ENCODE measurements around the gene CRIP1. TPM values are rescaled to one million over a fixed set of nuclear protein-coding genes. Genes with fewer than 3 reads are reported as not detected.

The CRIP1 gene
- total RNA-seq, 1 donor from 2014 or later = 65.9 TPM

DNA sequence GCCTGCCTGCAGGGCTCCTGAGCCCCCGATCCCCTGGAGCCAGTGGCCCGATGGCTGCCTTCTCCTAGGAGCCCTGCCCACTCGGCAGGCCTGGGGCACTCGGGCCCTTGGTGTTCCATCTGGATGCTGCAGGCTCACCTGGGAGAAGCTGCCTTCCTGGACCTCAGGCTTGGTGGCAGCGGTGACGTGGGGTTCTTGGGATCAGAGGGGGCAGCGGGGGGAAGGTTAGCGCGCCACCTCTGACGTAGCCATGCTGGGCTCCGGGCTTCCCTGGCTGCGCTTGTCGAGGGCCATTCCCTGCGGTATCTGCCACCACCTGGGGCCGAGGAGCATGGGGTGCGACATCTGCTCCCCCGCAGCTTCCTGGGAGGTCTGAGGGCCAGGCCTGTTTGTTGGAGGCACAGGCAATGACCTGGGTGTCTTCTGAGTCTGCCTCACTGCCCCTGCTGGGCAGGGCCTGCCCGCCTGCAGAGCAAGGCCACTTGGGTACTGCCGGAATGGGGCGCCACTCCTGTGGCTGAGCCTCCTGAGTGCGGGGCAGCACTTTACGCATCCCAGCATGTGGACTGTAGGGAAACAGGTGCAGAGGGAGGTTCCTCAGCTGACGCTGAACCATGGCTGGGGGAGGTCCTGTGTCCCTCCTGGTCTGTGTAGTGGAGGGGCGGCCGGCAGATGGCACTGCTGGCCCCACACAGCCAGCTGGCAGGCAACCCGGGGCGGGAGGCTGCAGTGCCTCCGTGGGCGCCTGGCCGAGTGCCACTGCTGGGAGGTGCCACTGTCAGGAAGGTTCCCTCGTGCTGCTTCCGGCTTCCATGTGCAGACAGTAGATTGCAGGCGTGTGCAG is 46.8 kb upstream of the CRIP1 start:
- Histone ChIP-seq H3K36me3 (peaks cover 20% of the 10 kb centered on the region), H3K4me1 (peaks cover 28% of the 10 kb centered on the region), H3K9me3 (replicated peaks) (peaks cover 6% of the 10 kb centered on the region), H3K4me3 (no peak overlapping the region), H3K27ac (replicated peaks) (no peak overlapping the region), H3K27me3 (ENCODE audit: low read depth) (no peaks in the 10 kb centered on the region)
- TF ChIP-seq, protein P1, sequence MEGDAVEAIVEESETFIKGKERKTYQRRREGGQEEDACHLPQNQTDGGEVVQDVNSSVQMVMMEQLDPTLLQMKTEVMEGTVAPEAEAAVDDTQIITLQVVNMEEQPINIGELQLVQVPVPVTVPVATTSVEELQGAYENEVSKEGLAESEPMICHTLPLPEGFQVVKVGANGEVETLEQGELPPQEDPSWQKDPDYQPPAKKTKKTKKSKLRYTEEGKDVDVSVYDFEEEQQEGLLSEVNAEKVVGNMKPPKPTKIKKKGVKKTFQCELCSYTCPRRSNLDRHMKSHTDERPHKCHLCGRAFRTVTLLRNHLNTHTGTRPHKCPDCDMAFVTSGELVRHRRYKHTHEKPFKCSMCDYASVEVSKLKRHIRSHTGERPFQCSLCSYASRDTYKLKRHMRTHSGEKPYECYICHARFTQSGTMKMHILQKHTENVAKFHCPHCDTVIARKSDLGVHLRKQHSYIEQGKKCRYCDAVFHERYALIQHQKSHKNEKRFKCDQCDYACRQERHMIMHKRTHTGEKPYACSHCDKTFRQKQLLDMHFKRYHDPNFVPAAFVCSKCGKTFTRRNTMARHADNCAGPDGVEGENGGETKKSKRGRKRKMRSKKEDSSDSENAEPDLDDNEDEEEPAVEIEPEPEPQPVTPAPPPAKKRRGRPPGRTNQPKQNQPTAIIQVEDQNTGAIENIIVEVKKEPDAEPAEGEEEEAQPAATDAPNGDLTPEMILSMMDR (IDR thresholded peaks at IDR 0.05; ENCODE audit: borderline replicate concordance) = no peak
- DNase-seq = no peak
- intact Hi-C loops (cut with micrococcal nuclease) = no loop called here

DNA sequence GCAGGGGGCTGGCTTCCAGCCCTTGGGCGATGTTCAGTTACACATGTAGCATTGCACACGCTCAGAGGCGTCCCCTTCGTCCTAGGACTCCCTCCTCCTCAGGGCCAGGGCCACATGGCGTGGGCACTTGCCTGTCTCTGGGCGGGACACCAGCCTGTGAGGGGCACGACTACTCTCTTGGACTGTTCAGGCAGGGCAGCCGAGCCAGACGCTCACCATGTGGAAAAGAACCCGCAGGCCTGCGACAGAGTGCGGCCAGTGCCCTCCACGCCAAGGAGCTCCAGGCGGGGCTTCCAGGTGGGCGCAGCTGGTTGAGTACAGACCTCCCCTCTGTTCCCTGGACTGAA is 46.2 kb upstream of the CRIP1 start:
- Histone ChIP-seq H3K4me3 (no peak overlapping the region), H3K27me3 (ENCODE audit: low read depth) (no peaks in the 10 kb centered on the region), H3K27ac (replicated peaks) (no peak overlapping the region), H3K36me3 (peaks cover 25% of the 10 kb centered on the region), H3K9me3 (replicated peaks) (peaks cover 4% of the 10 kb centered on the region), H3K4me1 (peaks cover 28% of the 10 kb centered on the region)
- TF ChIP-seq, protein P1 (IDR thresholded peaks at IDR 0.05; ENCODE audit: borderline replicate concordance) = no peak
- DNase-seq = no peak
- intact Hi-C loops (cut with micrococcal nuclease) = no loop called here

DNA sequence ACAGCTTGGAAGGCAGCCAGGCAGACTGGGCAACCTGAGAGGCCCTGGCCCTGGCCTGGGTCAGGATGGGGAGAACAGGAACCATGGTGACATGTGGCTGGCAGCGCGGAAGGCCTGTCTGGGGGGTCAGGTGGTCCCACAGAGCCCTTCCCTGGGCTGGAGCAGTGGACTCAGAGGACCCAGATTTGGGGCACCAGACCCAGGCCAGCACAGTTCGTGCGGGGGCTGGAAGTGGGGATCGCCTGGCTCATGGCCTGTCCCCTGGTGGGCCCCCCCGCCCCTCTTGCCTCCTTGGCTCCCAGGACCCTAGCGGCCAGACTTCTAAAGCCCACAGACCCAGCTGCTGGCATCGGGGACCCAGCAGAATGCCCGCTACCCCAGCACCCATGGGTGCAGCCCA is 45.7 kb upstream of the CRIP1 start:
- H3K36me3 ChIP-seq = peaks cover 26% of the 10 kb centered on the region
- intact Hi-C loops (cut with micrococcal nuclease) = no loop called here

DNA sequence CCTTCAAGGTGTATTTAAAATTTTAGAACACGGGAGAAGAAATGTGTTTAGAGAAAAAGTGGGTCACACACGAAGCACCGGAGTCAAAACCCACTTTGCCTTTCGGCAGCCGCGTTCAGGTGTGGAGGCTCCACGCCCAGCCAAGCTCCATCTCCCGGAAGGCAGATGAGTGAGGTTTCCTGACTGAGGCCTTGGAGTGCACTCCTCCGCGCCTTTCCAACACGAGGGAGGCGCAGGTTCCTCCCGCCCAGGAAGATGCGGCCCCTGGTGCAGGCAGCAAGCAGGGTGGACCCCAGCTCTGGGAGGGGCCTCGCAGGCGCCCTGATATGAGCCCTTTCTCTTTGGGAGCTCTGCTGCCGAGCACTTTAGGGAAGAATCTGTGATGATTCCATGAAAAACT is 44.6 kb upstream of the CRIP1 start:
- H3K27ac ChIP-seq (replicated peaks) = no peak overlapping the region
- H3K4me3 ChIP-seq = no peak overlapping the region
- intact Hi-C loops (cut with micrococcal nuclease) = no loop called here
- H3K27me3 ChIP-seq (ENCODE audit: low read depth) = no peaks in the 10 kb centered on the region
- no peaks in the 10 kb centered on the region for H3K9me3 ChIP-seq (replicated peaks)
- TF ChIP-seq, protein P1 (IDR thresholded peaks at IDR 0.05; ENCODE audit: borderline replicate concordance) = no peak
- no peak for DNase-seq
- peaks cover 22% of the 10 kb centered on the region for H3K4me1 ChIP-seq
- peaks cover 19% of the 10 kb centered on the region for H3K36me3 ChIP-seq

More for the DNA sequence above, 45.7 kb upstream of the CRIP1 start:
- H3K9me3 ChIP-seq (replicated peaks) = no peaks in the 10 kb centered on the region
- no peak for DNase-seq
- no peak overlapping the region for H3K4me3 ChIP-seq
- no peak overlapping the region for H3K27ac ChIP-seq (replicated peaks)
- peaks cover 28% of the 10 kb centered on the region for H3K4me1 ChIP-seq
- no peaks in the 10 kb centered on the region for H3K27me3 ChIP-seq (ENCODE audit: low read depth)
- TF ChIP-seq, protein P1 (IDR thresholded peaks at IDR 0.05; ENCODE audit: borderline replicate concordance) = no peak

DNA sequence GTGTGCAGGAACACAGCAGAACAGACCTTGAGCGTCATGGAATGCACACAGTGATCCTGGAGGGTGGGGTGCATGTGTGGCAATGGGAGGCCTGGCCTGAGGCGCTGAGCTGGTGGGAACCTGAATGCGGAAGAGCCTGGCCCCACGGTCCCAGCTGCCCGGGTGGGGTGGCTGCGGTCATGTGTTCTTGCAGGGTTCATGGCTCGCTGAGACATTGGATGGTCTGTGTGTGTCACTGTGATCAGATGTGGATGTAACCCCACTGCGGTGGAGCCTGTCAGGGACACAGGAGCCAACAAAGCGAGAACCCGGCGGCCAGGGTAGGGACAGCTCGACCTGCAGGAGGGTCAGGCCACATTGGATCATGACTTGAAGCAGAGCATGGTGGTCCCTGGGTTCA is 43.9 kb upstream of the CRIP1 start:
- no peak for DNase-seq
- Histone ChIP-seq H3K4me3 (no peak overlapping the region), H3K9me3 (replicated peaks) (no peaks in the 10 kb centered on the region), H3K27ac (replicated peaks) (no peak overlapping the region), H3K4me1 (peaks cover 21% of the 10 kb centered on the region), H3K36me3 (peaks cover 19% of the 10 kb centered on the region), H3K27me3 (ENCODE audit: low read depth) (no peaks in the 10 kb centered on the region)
- TF ChIP-seq, protein P1 (IDR thresholded peaks at IDR 0.05; ENCODE audit: borderline replicate concordance) = no peak
- intact Hi-C loops (cut with micrococcal nuclease) = no loop called here
